Activated naive CD8-positive, alpha-beta T cell treated with anti-CD3 and anti-CD28 coated beads, Interleukin-2, amount 10 ng/mL, durations not matched to agents 7 days and 5 days (primary cell): ENCODE data around the gene RCHY1. TPM values are rescaled to one million over a fixed set of nuclear protein-coding genes. Genes with fewer than 3 reads are reported as not detected.
"Not testable (repeated sequence)": the region's sequence is repeated elsewhere in the genome, so short reads cannot be mapped to it uniquely, and the experiment has no call there.

Experiments
- ATAC-seq: fragments of 150-1000 bp; cut with Tn5 transposase; one replicate; pipeline ENCODE4 v1.10.0; 2021; ENCODE audit warnings: low read depth, moderate library complexity
- POLR2A ChIA-PET: fragments of 350-600 bp; sonication (Branson Sonifier 250); formaldehyde crosslinking; loops from one replicate; lab custom pipeline; 2021; ENCODE audit warnings: antibody characterized with exemption; lab: Charles Lee
- DNase-seq: peaks from one replicate; pipeline ENCODE4 v3.0.0; 2021
- H3K27ac Mint-ChIP-seq: one replicate; pipeline ENCODE4 v1.8.0; 2022; ENCODE audit warnings: mild to moderate bottlenecking, mixed read lengths
- H3K27me3 Mint-ChIP-seq: one replicate; pipeline ENCODE4 v1.8.0; 2022; ENCODE audit warnings: mild to moderate bottlenecking, moderate library complexity, mixed read lengths
- H3K36me3 Mint-ChIP-seq: one replicate; pipeline ENCODE4 v1.8.0; 2021; ENCODE audit warnings: mild to moderate bottlenecking, mixed read lengths
- H3K4me1 Mint-ChIP-seq: one replicate; pipeline ENCODE4 v1.8.0; 2021; ENCODE audit warnings: mixed read lengths
- H3K4me3 Mint-ChIP-seq: one replicate; pipeline ENCODE4 v1.8.0; 2022; ENCODE audit warnings: mild to moderate bottlenecking, moderate library complexity, mixed read lengths
- H3K9me3 Mint-ChIP-seq: one replicate; pipeline ENCODE4 v1.8.0; 2021; ENCODE audit warnings: mixed read lengths
- total RNA-seq, 2 experiments: library from RNA; stranded (reverse); gene quantifications; one replicate each; pipeline ENCODE4 v1.2.3, GENCODE V29; 2021

Gene RCHY1
- total RNA-seq, 2 experiments from 2014 or later = 27.4 to 29.2 TPM

GRCh38 chr4:75509592-75509991 is 4.6 kb downstream of the RCHY1 start:
- ATAC-seq = not testable (repeated sequence)

GRCh38 chr4:75505630-75506029 is 8.6 kb downstream of the RCHY1 start:
- Mint-ChIP-seq H3K27me3 (no peaks in the 10 kb centered on the region), H3K36me3 (peaks cover 46% of the 10 kb centered on the region), H3K9me3 (peaks cover 2% of the 10 kb centered on the region), H3K4me1 (peaks cover 18% of the 10 kb centered on the region), H3K27ac (no peak overlapping the region), H3K4me3 (no peak overlapping the region)
- DNase-seq (no peak), ATAC-seq (no peak)
- POLR2A ChIA-PET = interaction anchor here (1.3 kb wide), 1 partner anchor 9 kb away, joined by 6 read pairs; the partner anchor contains the start of genes RCHY1 and THAP6

More at GRCh38 chr4:75509592-75509991, 4.6 kb downstream of the RCHY1 start:
- not testable (repeated sequence) for H3K9me3 Mint-ChIP-seq, DNase-seq, H3K27me3 Mint-ChIP-seq, H3K4me3 Mint-ChIP-seq
- POLR2A ChIA-PET = interaction anchor here (0.5 kb wide), 1 partner anchor 210 kb away, joined by 3 read pairs; no protein-coding TSS in a partner anchor
- Mint-ChIP-seq H3K27ac (peak overlapping the region; percentile 14), H3K36me3 (peaks cover 43% of the 10 kb centered on the region), H3K4me1 (peaks cover 23% of the 10 kb centered on the region)

GRCh38 chr4:75502671-75503070 is 11.5 kb downstream of the RCHY1 start:
- Mint-ChIP-seq H3K36me3 (peaks cover 61% of the 10 kb centered on the region), H3K4me1 (peaks cover 11% of the 10 kb centered on the region), H3K27ac (no peak overlapping the region), H3K27me3 (no peaks in the 10 kb centered on the region), H3K9me3 (peaks cover 3% of the 10 kb centered on the region), H3K4me3 (no peak overlapping the region)
- DNase-seq (no peak), ATAC-seq (no peak)
- POLR2A ChIA-PET = no interaction called here

GRCh38 chr4:75499900-75500299 is 14.3 kb downstream of the RCHY1 start:
- H3K27me3 Mint-ChIP-seq = no peaks in the 10 kb centered on the region
- H3K4me3 Mint-ChIP-seq = no peak overlapping the region
- peaks cover 3% of the 10 kb centered on the region for H3K9me3 Mint-ChIP-seq
- H3K27ac Mint-ChIP-seq = no peak overlapping the region
- H3K36me3 Mint-ChIP-seq = peaks cover 41% of the 10 kb centered on the region
- POLR2A ChIA-PET = no interaction called here
- no peak for ATAC-seq
- peaks cover 13% of the 10 kb centered on the region for H3K4me1 Mint-ChIP-seq
- DNase-seq = no peak

- no peak for ATAC-seq
- POLR2A ChIA-PET = interaction anchor here (0.7 kb wide), 1 partner anchor 17 kb away, joined by 3 read pairs; no protein-coding TSS in a partner anchor
- H3K4me3 Mint-ChIP-seq = no peak overlapping the region
- peaks cover 13% of the 10 kb centered on the region for H3K4me1 Mint-ChIP-seq
- H3K36me3 Mint-ChIP-seq = peaks cover 34% of the 10 kb centered on the region
- H3K27ac Mint-ChIP-seq = no peak overlapping the region
- H3K9me3 Mint-ChIP-seq = peaks cover 3% of the 10 kb centered on the region
- no peaks in the 10 kb centered on the region for H3K27me3 Mint-ChIP-seq
- DNase-seq = no peak
Measured at GRCh38 chr4:75498041-75498440, 16.2 kb downstream of the RCHY1 start.

GRCh38 chr4:75497133-75497532 is 17.1 kb downstream of the RCHY1 start:
- Mint-ChIP-seq H3K4me3 (no peak overlapping the region), H3K27ac (no peak overlapping the region), H3K9me3 (peaks cover 3% of the 10 kb centered on the region), H3K27me3 (no peaks in the 10 kb centered on the region), H3K4me1 (peaks cover 13% of the 10 kb centered on the region), H3K36me3 (peaks cover 34% of the 10 kb centered on the region)
- ATAC-seq (no peak), DNase-seq (no peak)
- POLR2A ChIA-PET = no interaction called here

GRCh38 chr4:75496406-75496805 is 17.8 kb downstream of the RCHY1 start:
- Mint-ChIP-seq H3K27me3 (no peaks in the 10 kb centered on the region), H3K27ac (no peak overlapping the region), H3K4me3 (no peak overlapping the region), H3K4me1 (peaks cover 13% of the 10 kb centered on the region), H3K9me3 (peaks cover 3% of the 10 kb centered on the region), H3K36me3 (peaks cover 35% of the 10 kb centered on the region)
- DNase-seq (no peak), ATAC-seq (no peak)
- POLR2A ChIA-PET = no interaction called here

GRCh38 chr4:75495476-75495875 is 18.7 kb downstream of the RCHY1 start:
- Mint-ChIP-seq H3K27me3 (no peaks in the 10 kb centered on the region), H3K9me3 (peaks cover 3% of the 10 kb centered on the region), H3K36me3 (peaks cover 37% of the 10 kb centered on the region), H3K27ac (no peak overlapping the region), H3K4me1 (peaks cover 13% of the 10 kb centered on the region), H3K4me3 (no peak overlapping the region)
- no peak for DNase-seq
- POLR2A ChIA-PET = no interaction called here
- ATAC-seq = no peak

- Mint-ChIP-seq H3K9me3 (peaks cover 3% of the 10 kb centered on the region), H3K4me3 (no peak overlapping the region), H3K27me3 (no peaks in the 10 kb centered on the region), H3K27ac (no peak overlapping the region), H3K36me3 (peaks cover 30% of the 10 kb centered on the region), H3K4me1 (peaks cover 13% of the 10 kb centered on the region)
- ATAC-seq (no peak), DNase-seq (no peak)
- POLR2A ChIA-PET = no interaction called here
Measured at GRCh38 chr4:75494563-75494962, 19.6 kb downstream of the RCHY1 start.

- Mint-ChIP-seq H3K4me3 (no peak overlapping the region), H3K9me3 (no peaks in the 10 kb centered on the region), H3K4me1 (no peaks in the 10 kb centered on the region), H3K27me3 (no peaks in the 10 kb centered on the region), H3K27ac (no peak overlapping the region), H3K36me3 (peaks cover 7% of the 10 kb centered on the region)
- DNase-seq = no peak
- ATAC-seq = no peak
- POLR2A ChIA-PET = no interaction called here
Measured at GRCh38 chr4:75490155-75490554, 24.0 kb downstream of the RCHY1 start.

GRCh38 chr4:75484190-75484589 is 30.0 kb downstream of the RCHY1 start:
- Mint-ChIP-seq H3K4me3 (no peak overlapping the region), H3K27me3 (no peaks in the 10 kb centered on the region), H3K36me3 (peaks cover 29% of the 10 kb centered on the region), H3K4me1 (no peaks in the 10 kb centered on the region), H3K9me3 (peaks cover 1% of the 10 kb centered on the region), H3K27ac (no peak overlapping the region)
- POLR2A ChIA-PET = no interaction called here
- ATAC-seq = no peak
- no peak for DNase-seq

- Mint-ChIP-seq H3K4me3 (no peak overlapping the region), H3K27me3 (no peaks in the 10 kb centered on the region), H3K9me3 (peaks cover 3% of the 10 kb centered on the region), H3K4me1 (peaks cover 2% of the 10 kb centered on the region), H3K27ac (no peak overlapping the region), H3K36me3 (peaks cover 58% of the 10 kb centered on the region)
- DNase-seq (no peak), ATAC-seq (no peak)
- POLR2A ChIA-PET = no interaction called here
Measured at GRCh38 chr4:75477201-75477600, 37.0 kb downstream of the RCHY1 start.

- H3K4me1 Mint-ChIP-seq = no peaks in the 10 kb centered on the region
- peaks cover 10% of the 10 kb centered on the region for H3K36me3 Mint-ChIP-seq
- no peaks in the 10 kb centered on the region for H3K9me3 Mint-ChIP-seq
- POLR2A ChIA-PET = no interaction called here
- H3K27me3 Mint-ChIP-seq = no peaks in the 10 kb centered on the region
- DNase-seq (no peak), ATAC-seq (no peak)
- H3K27ac Mint-ChIP-seq = no peak overlapping the region
- H3K4me3 Mint-ChIP-seq = no peak overlapping the region
Measured at GRCh38 chr4:75470738-75471137, 43.5 kb downstream of the RCHY1 start.

GRCh38 chr4:75469896-75470295 is 44.3 kb downstream of the RCHY1 start:
- ATAC-seq (no peak), DNase-seq (no peak)
- Mint-ChIP-seq H3K9me3 (no peaks in the 10 kb centered on the region), H3K27ac (no peak overlapping the region), H3K27me3 (no peaks in the 10 kb centered on the region), H3K36me3 (peaks cover 7% of the 10 kb centered on the region), H3K4me1 (no peaks in the 10 kb centered on the region), H3K4me3 (no peak overlapping the region)
- POLR2A ChIA-PET = no interaction called here
